SK-N-MC (cell line): ENCODE measurements around the gene BID.

Experiments used
- EZH2 ChIP-seq: fragments of 200-600 bp; sonication (generic); IDR thresholded peaks from one replicate; pipeline ENCODE4 v1.6.1; 2017; ENCODE audit warnings: antibody characterized with exemption
- POLR2AphosphoS5 ChIP-seq: IDR thresholded peaks from 2 replicates; pipeline ENCODE4 v1.6.1; 2012; ENCODE audit warnings: mild to moderate bottlenecking, low read depth, low read length, borderline replicate concordance

GRCh38 chr22:17783312-17783711 is 9.0 kb upstream of the BID start:
- no peak for TF ChIP-seq POLR2AphosphoS5
- TF ChIP-seq EZH2: no peak
